Measurements from ENCODE around the gene CNRIP1.

GRCh38 chr2:68367953-68368653 lies 48.4 kb upstream of the CNRIP1 start:
- TF ChIP-seq CTCF (IDR thresholded peaks at IDR 0.05; ENCODE audit: insufficient read depth, low read depth, low read length), result no peak
- no peak for TF ChIP-seq EZH2 (IDR thresholded peaks at IDR 0.05; ENCODE audit: insufficient read depth, low read length)
